ENCODE data around the gene ZNF296. TPM values are rescaled to one million over a fixed set of nuclear protein-coding genes. Genes with fewer than 3 reads are reported as not detected.

ZNF296 gene
- 10 to 100 TPM in 1 of 4 donors, 1 to 10 TPM in 3; 4.7 to 10.3 (median 7.6) TPM for polyA plus RNA-seq
- long read RNA-seq, donor 1, partial matches to known transcripts = 0 of 4 reads
- long read RNA-seq, donor 1, other reads (novel, unspliced or antisense) = 0 of 4 reads
- long read RNA-seq, donor 2, partial matches to known transcripts = 0 of 1 reads
- long read RNA-seq, donor 2, other reads (novel, unspliced or antisense) = 0 of 1 reads
- long read RNA-seq, donor 3, partial matches to known transcripts = 0 of 2 reads
- long read RNA-seq, donor 3, other reads (novel, unspliced or antisense) = 0 of 2 reads
- long read RNA-seq, donor 4 = 0 reads
- long read RNA-seq, donor 5 = 0 reads
- long read RNA-seq, donor 6, partial matches to known transcripts = 0 of 3 reads
- long read RNA-seq, donor 6, other reads (novel, unspliced or antisense) = 0 of 3 reads
- long read RNA-seq, donor 7 = 0 reads
- long read RNA-seq, donor 8 = 0 reads
- long read RNA-seq, donor 9 = 0 reads
- long read RNA-seq, donor 10, partial matches to known transcripts = 0 of 1 reads
- long read RNA-seq, donor 10, other reads (novel, unspliced or antisense) = 0 of 1 reads

GRCh38 chr19:45076029-45076850 is at the start of gene ZNF296:
Gene ZNF296, minus strand, starts transcription at chr19:45076478. Its CDS starts 105 bp downstream, at chr19:45076373.
- DNase-seq (peak; percentile 89 to 93), FAIRE-seq (no peak)
- Histone ChIP-seq H3K9me3 (ENCODE audit: control insufficient read depth in 2 of 2, insufficient read depth in 1 of 2, low read depth in 1 of 2, low read length in 1 of 2) (no peaks in the 10 kb centered on the region), H3K4me1 (ENCODE audit: control insufficient read depth in 3 of 3, insufficient read depth in 2 of 3, low read depth in 1 of 3, low read length in 2 of 3) (peaks cover 2 to 39% (median 15%) of the 10 kb centered on the region in 3 donors), H3K36me3 (ENCODE audit: control insufficient read depth in 3 of 3, insufficient read depth in 2 of 3, low read depth in 1 of 3, low read length in 3 of 3) (peaks cover 0 to 33% (median 2%) of the 10 kb centered on the region in 3 donors), H3K4me3 (ENCODE audit: low read depth in 1 of 3, low read length in 3 of 3) (peak within 1 kb of the TSS; percentile 62 to 74 (median 66)), H3K27me3 (ENCODE audit: control insufficient read depth in 3 of 3, insufficient read depth in 3 of 3, low read length in 3 of 3) (no peaks in the 10 kb centered on the region), H3K27ac (ENCODE audit: low read depth in 1 of 3, low read length in 2 of 3) (peak within 1 kb of the TSS; percentile 76 to 95 (median 82))
- WGBS, 3 donors = 1% methylated on average over 52 to 81 of the region's 81 CpGs

GRCh38 chr19:45125360-45125759 is 49.1 kb upstream of the ZNF296 start:
- Histone ChIP-seq H3K36me3 (ENCODE audit: control insufficient read depth in 3 of 3, insufficient read depth in 2 of 3, low read depth in 1 of 3, low read length in 3 of 3) (peaks cover 0 to 66% (median 0%) of the 10 kb centered on the region in 3 donors), H3K4me1 (ENCODE audit: control insufficient read depth in 3 of 3, insufficient read depth in 2 of 3, low read depth in 1 of 3, low read length in 2 of 3) (peaks cover 0 to 44% (median 0%) of the 10 kb centered on the region in 3 donors), H3K4me3 (ENCODE audit: low read depth in 1 of 3, low read length in 3 of 3) (no peak overlapping the region), H3K27me3 (ENCODE audit: control insufficient read depth in 3 of 3, insufficient read depth in 3 of 3, low read length in 3 of 3) (no peaks in the 10 kb centered on the region), H3K27ac (ENCODE audit: low read depth in 1 of 3, low read length in 2 of 3) (no peak overlapping the region), H3K9me3 (ENCODE audit: control insufficient read depth in 2 of 2, insufficient read depth in 1 of 2, low read depth in 1 of 2, low read length in 1 of 2) (no peaks in the 10 kb centered on the region)
- 93 to 96% (median 94%) methylated on average over 9 of the region's 9 CpGs for WGBS, 3 donors
- FAIRE-seq (no peak), DNase-seq (no peak)

GRCh38 chr19:45124021-45124420 is 47.7 kb upstream of the ZNF296 start:
- FAIRE-seq = no peak
- DNase-seq = no peak
- H3K36me3 ChIP-seq (ENCODE audit: control insufficient read depth in 3 of 3, insufficient read depth in 2 of 3, low read depth in 1 of 3, low read length in 3 of 3) = peaks cover 0 to 61% (median 0%) of the 10 kb centered on the region in 3 donors
- no peaks in the 10 kb centered on the region for H3K9me3 ChIP-seq (ENCODE audit: control insufficient read depth in 2 of 2, insufficient read depth in 1 of 2, low read depth in 1 of 2, low read length in 1 of 2)
- no peak overlapping the region for H3K27ac ChIP-seq (ENCODE audit: low read depth in 1 of 3, low read length in 2 of 3)
- H3K4me1 ChIP-seq (ENCODE audit: control insufficient read depth in 3 of 3, insufficient read depth in 2 of 3, low read depth in 1 of 3, low read length in 2 of 3) = peaks cover 0 to 41% (median 0%) of the 10 kb centered on the region in 3 donors
- H3K4me3 ChIP-seq (ENCODE audit: low read depth in 1 of 3, low read length in 3 of 3) = no peak overlapping the region
- WGBS, 3 donors = 66 to 83% (median 77%) methylated on average over 6 of the region's 6 CpGs
- H3K27me3 ChIP-seq (ENCODE audit: control insufficient read depth in 3 of 3, insufficient read depth in 3 of 3, low read length in 3 of 3) = no peaks in the 10 kb centered on the region

GRCh38 chr19:45123440-45123850 is 47.2 kb upstream of the ZNF296 start:
- no peaks in the 10 kb centered on the region for H3K27me3 ChIP-seq (ENCODE audit: control insufficient read depth in 3 of 3, insufficient read depth in 3 of 3, low read length in 3 of 3)
- no peak overlapping the region for H3K27ac ChIP-seq (ENCODE audit: low read depth in 1 of 3, low read length in 2 of 3)
- H3K4me3 ChIP-seq (ENCODE audit: low read depth in 1 of 3, low read length in 3 of 3) = no peak overlapping the region
- H3K4me1 ChIP-seq (ENCODE audit: control insufficient read depth in 3 of 3, insufficient read depth in 2 of 3, low read depth in 1 of 3, low read length in 2 of 3) = peaks cover 0 to 45% (median 1%) of the 10 kb centered on the region in 3 donors
- H3K9me3 ChIP-seq (ENCODE audit: control insufficient read depth in 2 of 2, insufficient read depth in 1 of 2, low read depth in 1 of 2, low read length in 1 of 2) = no peaks in the 10 kb centered on the region
- no peak for FAIRE-seq
- WGBS, 3 donors = 52 to 63% (median 58%) methylated on average over 9 of the region's 9 CpGs
- peaks cover 0 to 59% (median 0%) of the 10 kb centered on the region in 3 donors for H3K36me3 ChIP-seq (ENCODE audit: control insufficient read depth in 3 of 3, insufficient read depth in 2 of 3, low read depth in 1 of 3, low read length in 3 of 3)
- no peak for DNase-seq

GRCh38 chr19:45122832-45123231 is 46.6 kb upstream of the ZNF296 start:
- Histone ChIP-seq H3K36me3 (ENCODE audit: control insufficient read depth in 3 of 3, insufficient read depth in 2 of 3, low read depth in 1 of 3, low read length in 3 of 3) (peaks cover 0 to 59% (median 0%) of the 10 kb centered on the region in 3 donors), H3K9me3 (ENCODE audit: control insufficient read depth in 2 of 2, insufficient read depth in 1 of 2, low read depth in 1 of 2, low read length in 1 of 2) (no peaks in the 10 kb centered on the region), H3K27ac (ENCODE audit: low read depth in 1 of 3, low read length in 2 of 3) (no peak overlapping the region), H3K27me3 (ENCODE audit: control insufficient read depth in 3 of 3, insufficient read depth in 3 of 3, low read length in 3 of 3) (no peaks in the 10 kb centered on the region), H3K4me1 (ENCODE audit: control insufficient read depth in 3 of 3, insufficient read depth in 2 of 3, low read depth in 1 of 3, low read length in 2 of 3) (peaks cover 0 to 51% (median 6%) of the 10 kb centered on the region in 3 donors), H3K4me3 (ENCODE audit: low read depth in 1 of 3, low read length in 3 of 3) (no peak overlapping the region)
- DNase-seq = no peak
- WGBS, 3 donors = 77 to 89% (median 78%) methylated on average over 6 of the region's 6 CpGs
- FAIRE-seq = no peak

GRCh38 chr19:45121827-45122345 is 45.6 kb upstream of the ZNF296 start:
- H3K9me3 ChIP-seq (ENCODE audit: control insufficient read depth in 2 of 2, insufficient read depth in 1 of 2, low read depth in 1 of 2, low read length in 1 of 2) = no peaks in the 10 kb centered on the region
- peaks cover 0 to 58% (median 6%) of the 10 kb centered on the region in 3 donors for H3K4me1 ChIP-seq (ENCODE audit: control insufficient read depth in 3 of 3, insufficient read depth in 2 of 3, low read depth in 1 of 3, low read length in 2 of 3)
- FAIRE-seq (no peak), DNase-seq (no peak)
- no peaks in the 10 kb centered on the region for H3K27me3 ChIP-seq (ENCODE audit: control insufficient read depth in 3 of 3, insufficient read depth in 3 of 3, low read length in 3 of 3)
- 73 to 83% (median 79%) methylated on average over 11 of the region's 11 CpGs for WGBS, 3 donors
- H3K4me3 ChIP-seq (ENCODE audit: low read depth in 1 of 3, low read length in 3 of 3) = no peak overlapping the region
- peak overlapping the region in 1 of 3 donors; percentile 54 for H3K27ac ChIP-seq (ENCODE audit: low read depth in 1 of 3, low read length in 2 of 3)
- peaks cover 0 to 61% (median 0%) of the 10 kb centered on the region in 3 donors for H3K36me3 ChIP-seq (ENCODE audit: control insufficient read depth in 3 of 3, insufficient read depth in 2 of 3, low read depth in 1 of 3, low read length in 3 of 3)

GRCh38 chr19:45119582-45119981 is 43.3 kb upstream of the ZNF296 start:
- H3K4me1 ChIP-seq (ENCODE audit: control insufficient read depth in 3 of 3, insufficient read depth in 2 of 3, low read depth in 1 of 3, low read length in 2 of 3) = peaks cover 0 to 63% (median 6%) of the 10 kb centered on the region in 3 donors
- FAIRE-seq = no peak
- no peak for DNase-seq

More at GRCh38 chr19:45119582-45119981, 43.3 kb upstream of the ZNF296 start:
- Histone ChIP-seq H3K27me3 (ENCODE audit: control insufficient read depth in 3 of 3, insufficient read depth in 3 of 3, low read length in 3 of 3) (no peaks in the 10 kb centered on the region), H3K4me3 (ENCODE audit: low read depth in 1 of 3, low read length in 3 of 3) (no peak overlapping the region), H3K36me3 (ENCODE audit: control insufficient read depth in 3 of 3, insufficient read depth in 2 of 3, low read depth in 1 of 3, low read length in 3 of 3) (peaks cover 0 to 62% (median 0%) of the 10 kb centered on the region in 3 donors), H3K27ac (ENCODE audit: low read depth in 1 of 3, low read length in 2 of 3) (no peak overlapping the region), H3K9me3 (ENCODE audit: control insufficient read depth in 2 of 2, insufficient read depth in 1 of 2, low read depth in 1 of 2, low read length in 1 of 2) (no peaks in the 10 kb centered on the region)
- WGBS, 3 donors = 67 to 79% (median 76%) methylated on average over 6 of the region's 6 CpGs

All from small intestine (tissue), 16 donors.